IPS DF 19.7 (cell line): ENCODE results near the gene DCAF10.
"Not testable (repeated sequence)": the region's sequence is repeated elsewhere in the genome, so short reads cannot be mapped to it uniquely, and the experiment has no call there.

Experiments
- DNase-seq: peaks from one replicate; pipeline ENCODE4 v3.0.0-alpha.2; 2013; ENCODE audit warnings: low read depth, low spot score

DCAF10 gene

DNA sequence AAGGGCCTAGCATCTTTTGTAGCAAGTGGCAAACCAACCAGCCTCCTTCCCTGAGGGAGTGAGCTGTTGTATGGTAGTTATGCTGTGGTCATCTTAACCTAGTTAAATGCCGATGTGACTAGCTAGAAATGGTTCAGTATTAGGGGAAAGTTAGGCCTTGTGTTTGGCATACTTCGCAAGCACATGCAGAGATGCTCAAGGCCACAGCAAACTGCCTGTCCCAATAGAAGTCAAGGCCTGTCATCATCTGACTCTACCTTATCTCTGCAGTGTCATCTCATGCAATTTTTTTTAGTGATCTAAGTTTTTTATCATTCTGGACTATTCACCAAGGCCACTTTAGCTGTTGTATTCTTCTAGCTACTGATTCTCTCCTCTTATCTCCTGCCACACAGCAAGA lies 10.5 kb upstream of the DCAF10 start:
- DNase-seq: no peak

DNA sequence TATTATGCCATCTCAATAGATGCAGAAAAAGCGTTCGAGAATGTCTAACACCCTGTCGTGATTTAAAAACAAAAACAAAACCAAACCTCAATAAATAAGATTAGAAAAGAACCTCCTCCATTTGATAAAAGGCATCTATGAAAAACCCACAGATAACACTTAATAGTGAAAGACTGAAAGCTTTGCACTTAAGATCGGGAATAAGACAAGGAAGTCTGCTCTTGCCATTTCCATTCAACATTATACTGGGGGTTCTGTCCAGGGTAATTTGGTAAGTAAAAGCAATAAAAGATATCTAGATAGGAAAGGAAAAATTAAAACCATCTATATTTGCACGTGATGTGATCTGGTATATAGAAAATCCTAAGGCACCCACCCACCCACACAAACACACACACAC lies 8.5 kb upstream of the DCAF10 start:
- DNase-seq: no peak

DNA sequence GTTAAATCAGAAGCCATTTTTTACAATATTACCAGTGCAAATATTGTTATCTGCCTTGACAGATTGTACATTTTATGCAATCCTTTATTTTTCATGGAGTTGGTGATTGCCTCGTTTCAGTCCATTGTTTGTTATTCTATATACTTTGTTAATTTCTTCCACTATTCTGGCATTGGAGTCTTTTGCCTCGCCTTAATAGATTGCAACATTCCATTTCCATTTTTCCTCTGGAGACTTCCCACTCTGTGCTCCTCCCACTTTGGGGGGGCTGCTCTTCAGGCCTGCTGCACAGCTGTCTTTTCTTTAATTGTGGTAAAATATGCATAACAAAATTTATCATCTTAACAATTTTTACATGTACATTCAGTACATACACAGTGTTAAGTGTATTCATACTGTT lies 4.4 kb upstream of the DCAF10 start:
- no peak for DNase-seq

DNA sequence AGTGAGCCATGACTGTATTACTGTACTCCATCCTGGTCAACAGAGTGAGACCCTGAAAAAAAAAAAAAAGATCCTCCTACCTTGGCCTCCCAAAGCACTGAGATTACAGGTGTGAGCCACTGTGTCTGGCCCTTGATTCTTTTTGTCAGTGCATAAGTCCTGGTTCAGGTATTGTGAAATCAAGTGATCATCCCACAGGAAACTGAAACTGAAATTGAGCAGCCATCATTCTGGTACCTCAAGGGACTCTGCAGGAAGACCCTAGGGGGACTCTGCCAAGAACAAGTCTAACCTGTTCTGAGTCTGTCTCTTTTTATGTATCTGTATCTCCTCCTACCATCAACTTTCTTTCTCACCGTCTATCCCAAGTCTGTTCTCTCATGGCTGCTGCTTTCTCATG lies 1.9 kb upstream of the DCAF10 start:
- no peak for DNase-seq

DNA sequence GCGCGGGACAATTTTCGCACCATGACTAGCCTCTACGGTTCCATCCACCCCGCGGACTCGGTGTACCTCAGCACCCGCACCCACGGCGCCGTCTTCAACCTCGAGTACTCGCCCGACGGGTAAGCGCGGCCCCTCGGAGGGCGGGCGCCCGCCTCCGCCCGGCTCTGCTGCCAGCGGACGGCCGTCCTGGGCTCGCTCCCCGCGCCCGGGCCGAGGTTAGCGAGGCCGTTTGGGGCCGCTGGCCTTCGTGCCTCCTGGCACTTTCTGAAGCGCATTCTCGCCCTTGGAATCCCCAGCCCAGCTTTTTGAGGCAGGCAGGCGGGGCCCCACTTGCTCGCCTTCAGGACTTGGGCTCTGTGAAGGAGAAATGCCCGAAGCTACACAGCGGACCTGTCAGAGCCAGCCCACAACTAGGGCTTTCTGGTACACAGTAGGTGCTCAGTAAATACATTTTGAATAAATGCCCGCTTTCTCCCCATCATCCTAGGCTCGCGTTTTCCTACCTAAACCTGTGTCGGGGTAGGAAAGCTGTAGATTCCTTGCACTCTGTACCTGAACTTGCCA lies 772 bp downstream of the DCAF10 start:
- no peak for DNase-seq

DNA sequence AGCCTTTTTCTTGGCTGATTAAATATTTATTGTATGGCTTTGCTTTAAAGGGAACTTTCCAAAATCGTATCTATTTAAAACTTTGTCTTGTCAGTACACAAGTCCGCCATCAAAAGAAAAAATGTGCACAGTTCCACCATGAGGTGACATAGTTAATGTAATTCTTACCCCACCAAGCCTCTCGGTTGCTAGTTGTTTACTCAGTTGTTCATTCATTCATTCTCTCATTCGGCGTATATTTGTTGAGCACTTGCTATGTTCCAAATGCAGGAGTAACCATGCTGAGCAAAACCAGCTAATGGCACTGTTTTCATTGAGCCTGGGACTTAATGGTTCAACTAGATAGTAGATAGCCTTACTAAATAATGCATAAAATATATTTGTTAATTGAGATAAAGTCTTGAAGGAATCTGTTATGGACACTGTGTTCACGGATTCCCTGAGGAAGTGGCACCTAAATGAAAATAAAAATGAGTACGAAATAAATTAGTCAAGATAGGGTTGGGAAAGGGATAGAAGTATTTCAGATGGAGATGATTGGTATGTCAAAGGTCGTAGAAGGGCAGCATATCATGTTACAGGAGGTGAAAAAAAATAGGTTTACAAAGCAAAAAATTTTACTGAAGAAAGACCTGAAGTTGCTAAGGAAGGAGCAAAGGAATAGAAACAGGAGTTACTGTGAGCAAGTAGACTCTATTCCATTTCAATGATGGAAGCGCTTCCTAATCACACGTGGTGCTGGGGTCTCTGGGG lies 1.5 kb downstream of the DCAF10 start:
- no peak for DNase-seq

DNA sequence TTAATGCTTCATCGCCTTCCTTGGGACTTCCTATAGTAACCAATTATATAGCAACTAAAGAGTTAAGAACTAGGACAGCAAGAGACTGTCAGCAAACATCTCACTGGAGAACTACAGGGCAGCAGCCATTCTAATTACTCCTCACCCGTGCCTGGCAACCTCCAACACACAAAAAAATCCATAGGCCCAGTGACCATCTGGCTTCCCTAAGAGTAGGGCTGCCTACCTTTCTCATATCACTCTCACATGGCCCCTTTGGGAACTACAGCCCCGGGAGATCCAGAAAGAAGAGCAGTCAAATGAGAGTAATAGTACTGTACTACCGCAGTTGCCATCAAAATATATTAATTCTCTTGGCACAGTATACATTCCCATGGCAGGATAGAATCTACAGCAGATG lies 5.7 kb downstream of the DCAF10 start:
- DNase-seq: no peak

DNA sequence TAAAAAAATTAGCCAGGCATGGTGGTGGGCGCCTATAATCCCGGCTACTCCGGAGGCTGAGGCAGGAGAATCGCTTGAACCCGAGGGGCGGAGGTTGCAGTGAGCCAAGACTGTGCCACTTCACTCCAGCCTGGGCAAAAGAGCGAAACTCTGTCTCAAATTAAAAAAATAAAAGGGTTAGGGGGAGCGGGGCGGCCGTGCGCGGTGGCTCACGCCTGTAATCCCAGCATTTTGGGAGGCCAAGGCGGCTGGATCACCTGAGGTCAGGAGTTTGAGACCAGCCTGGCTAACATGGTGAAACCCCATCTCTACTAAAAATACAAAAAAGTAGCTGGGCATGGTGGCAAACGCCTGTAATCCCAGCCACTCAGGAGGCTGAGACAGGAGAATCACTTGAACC lies 9.1 kb downstream of the DCAF10 start:
- DNase-seq: not testable (repeated sequence)

DNA sequence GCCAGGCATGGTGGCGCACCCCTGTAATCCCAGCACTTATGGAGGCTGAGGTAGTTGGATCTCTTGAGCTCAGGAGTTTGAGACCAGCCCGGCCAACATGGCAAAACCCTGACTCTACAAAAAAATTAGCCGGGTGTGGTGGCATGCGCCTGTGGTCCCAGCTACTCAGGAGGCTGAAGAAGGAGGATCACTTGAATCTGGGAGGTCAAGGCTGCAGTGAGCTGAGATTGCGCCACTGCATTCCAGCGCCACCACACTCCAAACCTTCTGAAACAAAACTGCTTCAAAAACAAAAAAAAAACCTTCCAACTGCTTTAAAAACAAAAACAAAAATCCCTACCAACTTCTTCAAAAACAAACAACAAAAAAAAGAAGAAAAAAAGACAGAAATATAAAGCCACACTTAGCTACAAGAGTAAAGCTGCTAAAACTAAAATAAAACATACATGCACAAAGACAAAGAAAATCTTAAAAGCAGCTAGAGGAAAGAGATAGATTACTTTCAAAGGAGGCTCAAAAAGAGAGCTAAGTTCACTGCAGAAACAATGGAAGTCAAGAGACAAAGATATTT lies 11.4 kb downstream of the DCAF10 start:
- DNase-seq: no peak

DNA sequence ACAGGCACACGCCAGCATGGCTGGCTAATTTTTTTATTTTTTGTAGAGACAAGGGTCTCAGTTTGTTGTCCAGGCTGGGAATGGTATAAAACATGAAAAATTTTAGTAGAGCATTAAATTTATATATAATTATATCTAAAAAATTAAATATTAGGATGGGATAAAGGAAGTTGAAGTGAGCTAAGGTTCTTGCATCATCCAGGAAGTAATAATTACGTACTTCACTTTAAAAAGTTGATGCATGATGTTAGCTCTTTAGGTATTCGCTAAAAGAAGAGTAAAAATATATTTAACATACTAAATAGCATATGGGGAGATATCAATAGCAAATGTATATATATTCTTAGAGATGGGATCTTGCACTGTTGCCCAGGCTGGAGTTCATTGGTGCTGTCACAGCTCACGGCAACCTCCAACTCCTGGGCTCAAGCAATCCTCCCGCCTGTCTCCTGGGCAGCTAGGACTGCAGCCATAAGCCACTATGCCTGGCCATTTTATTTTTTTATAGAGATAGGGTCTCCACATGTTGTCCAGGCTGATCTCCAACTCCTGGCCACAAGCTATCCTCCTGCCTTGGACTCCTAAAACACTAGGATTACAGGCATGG lies 12.3 kb downstream of the DCAF10 start:
- DNase-seq: no peak

DNA sequence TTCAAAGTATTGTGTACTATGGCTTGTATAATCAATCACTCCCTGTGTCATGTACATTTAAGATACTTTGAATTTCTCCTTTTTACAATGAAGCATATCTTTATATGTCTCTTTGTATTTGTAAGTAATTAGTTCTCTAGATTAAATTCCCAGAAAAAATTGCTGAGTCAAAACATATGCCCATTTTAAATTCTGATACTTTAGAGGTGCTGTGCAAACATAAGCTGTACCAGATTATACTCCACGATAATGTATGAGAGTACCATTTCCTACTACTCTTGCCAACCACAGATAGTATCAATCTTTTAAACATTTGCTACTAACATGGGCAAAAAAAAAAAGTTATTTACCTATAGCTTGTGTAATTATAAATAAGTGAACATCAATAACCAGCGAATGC lies 18.3 kb downstream of the DCAF10 start:
- no peak for DNase-seq

DNA sequence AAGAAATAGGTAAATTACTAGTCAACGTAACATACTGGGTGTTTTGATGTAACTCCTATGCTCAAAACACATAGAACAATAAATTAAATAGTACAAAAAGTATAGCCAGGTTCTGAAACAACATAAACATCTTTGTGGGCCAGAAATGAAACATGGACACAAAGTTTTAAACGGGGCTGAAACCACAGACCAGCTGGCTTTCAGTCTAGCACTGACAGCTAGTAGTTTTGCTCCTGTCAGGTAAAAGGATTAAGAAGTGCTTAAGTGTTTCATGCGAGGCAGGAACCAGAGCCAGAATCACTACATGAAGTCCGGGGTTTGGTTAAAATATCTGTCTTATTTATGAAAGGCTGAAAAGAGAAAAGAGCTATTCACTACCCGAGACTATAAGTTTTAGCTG lies 19.5 kb downstream of the DCAF10 start:
- DNase-seq: no peak

DNA sequence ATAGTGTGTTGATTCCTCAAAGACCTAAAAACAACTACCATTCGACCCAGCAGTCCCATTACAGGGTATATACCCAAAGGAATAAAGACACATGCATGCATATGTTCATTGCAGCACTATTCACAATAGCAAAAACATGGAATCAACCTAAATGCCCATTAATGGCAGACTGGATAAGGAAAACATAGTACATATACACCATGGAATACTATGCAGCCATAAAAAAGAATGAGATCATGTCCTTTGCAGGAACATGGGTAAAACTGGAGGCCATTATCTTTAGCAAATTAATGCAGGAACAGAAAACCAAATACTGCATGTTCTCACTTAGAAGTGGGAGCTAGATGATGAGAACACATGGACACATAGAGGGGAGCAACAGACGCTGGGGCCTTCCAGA lies 24.6 kb downstream of the DCAF10 start:
- not testable (repeated sequence) for DNase-seq

DNA sequence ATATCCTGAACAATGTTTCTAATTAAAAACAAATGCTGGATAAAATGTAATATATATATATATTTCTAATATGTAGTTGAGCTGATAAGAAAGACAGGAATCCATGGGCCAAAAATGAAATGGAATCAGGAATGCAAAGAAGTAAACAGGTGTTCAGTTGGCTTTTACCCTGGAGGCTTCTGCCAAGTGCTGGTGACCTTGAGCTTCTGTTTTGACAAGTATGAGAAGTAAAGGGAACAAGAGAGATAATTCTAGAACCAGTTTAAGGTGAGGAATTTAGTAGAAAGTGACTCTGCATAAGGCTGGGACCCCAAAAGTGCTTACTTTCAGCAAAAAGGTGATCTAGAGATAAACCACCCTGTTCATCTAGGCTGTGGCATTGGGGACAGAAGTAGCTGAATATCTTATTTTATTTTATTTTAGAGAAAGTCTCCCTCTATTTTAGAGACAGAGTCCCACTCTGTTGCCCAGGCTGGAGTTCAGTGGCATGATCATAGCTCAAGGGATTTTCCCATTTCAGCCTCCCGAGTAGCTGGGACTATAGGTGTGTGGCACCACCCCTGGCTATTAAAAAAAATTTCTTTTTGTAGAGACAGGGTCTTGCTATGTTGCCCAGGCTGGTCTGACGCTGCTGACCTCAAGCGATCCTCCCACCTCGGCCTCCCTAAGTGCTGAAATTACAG lies 27.0 kb downstream of the DCAF10 start:
- DNase-seq: no peak

DNA sequence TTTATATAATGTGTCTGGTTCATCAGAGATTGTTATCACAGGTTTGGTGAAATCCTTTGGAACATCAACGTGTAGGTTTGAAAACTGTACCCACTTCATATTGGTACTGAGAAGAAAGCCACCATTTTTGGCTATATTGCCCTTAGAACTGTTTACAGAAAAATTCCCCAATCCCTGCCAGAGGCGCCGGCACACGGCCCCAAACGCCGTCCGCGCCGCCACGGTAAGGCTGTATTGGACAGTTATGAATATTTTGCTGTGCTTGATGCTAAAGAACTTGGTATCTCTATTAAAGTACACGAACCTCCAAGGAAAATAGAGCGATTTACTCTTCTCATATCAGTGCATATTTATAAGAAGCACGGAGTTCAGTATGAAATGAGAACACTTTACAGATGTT lies 35.2 kb downstream of the DCAF10 start:
- no peak for DNase-seq

DNA sequence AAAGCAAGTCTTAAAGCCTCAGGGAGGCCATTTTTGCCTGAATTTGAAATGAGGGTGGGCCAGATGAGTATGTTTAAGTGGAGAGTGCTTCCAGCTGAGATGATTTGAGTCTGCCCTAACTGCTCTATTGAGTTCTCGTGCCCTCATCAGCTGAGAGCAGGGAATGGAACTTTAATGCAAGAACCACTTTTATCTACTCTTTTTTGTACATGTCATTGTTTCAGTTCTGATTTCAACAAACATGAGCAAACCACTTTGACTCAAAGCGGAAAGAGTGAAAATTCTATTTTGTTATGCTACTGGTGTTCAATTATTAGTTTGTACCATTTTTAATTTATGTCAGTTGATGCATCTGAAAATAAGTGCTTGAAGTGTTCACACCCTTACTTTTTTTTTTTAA lies 35.8 kb downstream of the DCAF10 start:
- no peak for DNase-seq

DNA sequence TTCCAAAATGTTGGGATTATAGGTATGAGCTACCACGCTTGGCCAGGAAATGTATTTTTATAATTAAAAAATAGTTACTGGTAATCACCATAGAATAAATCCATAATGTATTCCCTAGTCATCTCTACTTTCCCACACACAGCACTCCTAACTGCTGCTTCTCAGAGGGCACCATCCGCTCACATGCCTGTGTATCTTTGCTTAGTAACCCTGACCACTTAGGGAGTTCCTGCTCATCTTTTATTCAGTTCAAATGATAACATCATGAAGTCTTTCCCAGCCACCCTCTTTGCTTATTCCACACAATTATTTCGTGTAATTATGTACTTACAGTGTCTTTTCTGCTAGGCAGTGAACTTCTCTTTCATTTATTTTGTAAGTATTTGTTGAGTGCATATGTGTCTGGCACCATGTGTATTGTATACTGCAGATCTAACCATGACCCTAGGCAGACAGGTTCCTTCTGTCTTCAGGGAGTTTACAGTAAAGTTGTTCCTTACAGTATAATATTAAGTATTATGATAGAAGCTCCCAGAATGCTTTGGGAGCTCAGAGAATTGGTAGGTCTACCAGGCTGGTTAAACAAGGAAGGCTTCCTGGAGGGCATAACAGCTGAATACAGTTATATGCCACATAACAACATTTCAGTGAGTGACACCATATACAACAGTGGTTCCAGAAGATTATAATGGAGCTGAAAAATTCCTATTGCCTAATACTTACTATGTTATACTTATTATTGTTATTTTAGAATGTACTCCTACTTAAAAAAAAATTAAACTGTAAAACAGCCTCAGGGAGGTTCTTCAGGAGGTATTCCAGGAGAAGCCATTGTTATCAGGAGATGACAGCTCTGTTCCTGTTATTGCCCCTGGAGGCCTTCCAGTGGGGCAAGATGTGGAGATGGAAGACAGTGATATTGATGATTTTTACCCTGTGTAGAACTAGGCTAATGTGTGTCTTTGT lies 39.2 kb downstream of the DCAF10 start:
- DNase-seq: no peak

DNA sequence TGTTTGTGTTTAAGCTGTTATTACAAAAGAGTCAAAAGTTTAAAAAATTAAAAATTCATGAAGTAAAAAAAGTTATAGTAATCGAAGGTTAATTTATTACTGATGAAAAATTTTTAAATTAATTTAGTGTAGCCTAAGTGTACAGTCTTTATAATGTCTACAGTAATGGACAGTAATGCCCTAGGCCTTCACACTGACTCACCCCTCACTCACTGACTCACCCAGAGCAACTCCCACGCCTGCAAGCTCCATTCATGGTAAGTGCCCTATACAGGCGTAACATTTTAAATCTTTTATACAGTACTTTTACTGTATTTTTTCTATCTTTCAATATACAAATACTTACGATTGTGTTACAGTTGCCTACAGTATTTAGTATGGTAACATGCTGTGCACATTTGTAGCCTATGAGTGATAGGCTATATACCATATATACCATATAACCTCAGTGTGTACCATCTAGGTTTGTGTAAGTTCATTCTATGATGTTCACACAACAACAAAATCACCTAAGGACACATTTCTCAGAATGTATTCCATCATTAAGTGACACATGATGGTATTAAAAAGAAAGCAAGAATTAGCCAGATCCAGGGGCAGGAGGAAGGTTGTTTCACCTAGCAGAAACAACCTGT lies 40.1 kb downstream of the DCAF10 start:
- no peak for DNase-seq

DNA sequence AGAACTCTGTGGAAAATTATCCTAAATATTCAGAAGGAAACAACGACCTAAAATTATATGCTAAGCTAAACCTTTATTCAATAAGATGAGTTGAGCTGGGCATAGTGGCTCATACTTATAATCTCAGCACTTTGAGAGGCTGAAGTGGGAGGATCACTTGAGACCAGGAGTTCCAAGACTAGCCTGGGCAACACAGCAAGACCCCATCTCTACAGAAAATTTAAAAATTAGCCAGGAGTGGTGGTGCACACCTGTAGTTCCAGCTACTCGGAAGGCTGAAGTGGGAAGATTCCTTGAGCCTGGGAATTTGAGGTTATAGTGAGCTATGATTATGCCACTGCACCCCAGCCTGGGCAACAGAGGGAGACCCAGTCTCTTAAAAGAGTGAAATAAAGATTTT lies 51.6 kb downstream of the DCAF10 start:
- DNase-seq: no peak

DNA sequence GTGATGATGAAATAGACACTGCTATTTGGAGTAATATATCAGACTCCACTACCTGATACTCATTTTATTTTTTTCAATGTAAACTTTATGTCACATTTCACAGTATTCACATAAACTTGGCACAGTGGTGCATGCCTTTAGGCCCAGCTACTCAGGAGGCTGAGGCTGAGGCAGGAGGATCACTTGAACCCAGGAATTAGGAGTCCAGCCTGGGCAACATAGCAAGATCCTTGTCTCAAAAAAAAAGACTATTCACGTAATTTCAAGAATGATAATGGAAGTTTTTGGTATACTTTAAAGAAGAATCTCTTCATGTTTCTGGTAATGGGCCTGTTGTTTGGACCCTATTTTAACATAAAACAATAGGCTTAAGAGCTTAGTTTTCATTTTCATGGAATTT lies 56.0 kb downstream of the DCAF10 start:
- no peak for DNase-seq

DNA sequence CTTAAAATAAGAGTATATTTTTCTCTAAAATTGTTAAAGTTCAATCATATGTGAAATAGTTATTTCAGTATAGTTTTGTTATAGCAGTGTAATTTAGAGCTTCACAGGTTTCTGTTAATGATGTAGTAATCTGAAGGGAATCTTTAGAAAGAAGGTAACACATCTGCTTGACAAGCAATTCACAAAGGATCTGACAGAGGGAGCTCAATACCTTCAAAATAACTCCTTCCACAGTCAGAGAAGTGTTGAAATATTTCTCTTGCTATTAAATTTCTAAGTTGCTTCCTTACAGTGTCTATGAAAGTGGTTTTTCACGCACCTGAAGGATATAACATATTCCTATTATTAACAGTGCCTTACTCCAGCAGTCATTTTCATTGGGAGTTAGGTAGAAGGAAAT lies 58.4 kb downstream of the DCAF10 start:
- DNase-seq: no peak
